Measurements from ENCODE around the gene ASB16. TPM values are rescaled to one million over a fixed set of nuclear protein-coding genes. Genes with fewer than 3 reads are reported as not detected.

Gene ASB16
- total and polyA plus RNA-seq, 2 donors (not counting 1 experiment from before 2014, with no cell fraction given) = not detected

DNA sequence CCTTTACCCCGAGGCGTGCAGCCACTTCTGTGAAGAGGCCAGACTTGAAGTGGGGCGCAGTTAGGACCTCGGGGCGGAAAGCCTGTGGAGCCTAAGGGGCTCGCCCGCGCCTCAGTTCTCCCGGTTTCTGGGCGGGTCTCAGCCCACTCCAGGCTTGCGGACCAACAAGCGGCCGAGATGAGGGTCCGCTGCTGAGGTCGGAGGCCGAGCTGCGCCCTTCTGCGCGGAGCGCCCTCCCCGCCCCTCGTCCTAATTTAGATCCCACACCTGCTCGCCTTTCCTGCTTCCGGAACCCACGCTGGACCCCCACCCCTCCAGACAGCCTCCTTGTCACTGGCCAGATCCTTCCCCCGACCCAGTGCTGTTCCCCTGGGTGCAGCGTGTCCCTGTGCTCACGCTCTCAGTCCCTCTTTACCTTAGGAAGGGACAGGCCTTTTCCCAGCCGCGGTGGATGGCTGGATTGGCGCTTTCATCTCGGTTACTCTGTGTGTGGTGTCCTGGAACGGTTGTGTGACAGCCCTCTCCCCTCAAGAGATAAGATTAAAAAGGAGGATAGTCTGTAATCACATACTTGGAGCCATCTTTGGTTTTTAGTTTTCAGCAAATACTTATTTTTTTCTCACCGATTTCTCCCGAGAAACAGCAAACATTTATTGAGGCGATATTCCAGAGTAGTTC is 30.1 kb downstream of the ASB16 start:
- Histone ChIP-seq H3K27me3 (replicated peaks in 1 of 4; ENCODE audit: control extremely low read depth in 1 of 4, control insufficient read depth in 3 of 4, insufficient read depth in 4 of 4, low read length in 3 of 4) (no peaks in the 10 kb centered on the region), H3K9ac (ENCODE audit: low read length) (peak overlapping the region; percentile 79), H2AFZ (ENCODE audit: insufficient read depth, low read depth, low read length, poor library complexity, severe bottlenecking) (peak overlapping the region; percentile 81), H3K4me1 (ENCODE audit: control insufficient read depth in 2 of 2, insufficient read depth in 2 of 2, low read length in 2 of 2) (peaks cover 30 to 43% of the 10 kb centered on the region in 2 donors), H3K9me3 (ENCODE audit: control extremely low read depth in 1 of 3, control insufficient read depth in 2 of 3, insufficient read depth in 1 of 3, low read length in 2 of 3) (no peaks in the 10 kb centered on the region), H4K20me1 (ENCODE audit: control insufficient read depth, insufficient read depth, low read length, poor library complexity, severe bottlenecking) (peaks cover 20% of the 10 kb centered on the region), H3K4me3 (ENCODE audit: control extremely low read depth in 1 of 5, extremely low read depth in 1 of 5, insufficient read depth in 1 of 5, low read depth in 2 of 5, low read length in 4 of 5) (peak overlapping the region; percentile 41 to 77 (median 72)), H3K27ac (ENCODE audit: low read length in 2 of 2) (peak overlapping the region; percentile 89 to 90), H3K36me3 (replicated peaks in 1 of 2; ENCODE audit: control extremely low read depth in 1 of 2, control insufficient read depth in 1 of 2, extremely low read depth in 1 of 2, insufficient read depth in 2 of 2, low read length in 1 of 2) (peaks cover 0 to 16% of the 10 kb centered on the region in 2 experiments), H3K79me2 (ENCODE audit: control insufficient read depth, insufficient read depth, low read length) (peaks cover 33% of the 10 kb centered on the region), H3K4me2 (replicated peaks; ENCODE audit: low read depth, low read length, poor library complexity, severe bottlenecking) (peak overlapping the region; percentile 92)
- POLR2A ChIA-PET = interaction anchor here (0.6 to 8.9 kb wide), 12 partner anchors 9 to 1075 kb away, joined by 3 to 100 read pairs (median 8); partner anchors contain the start of genes BRCA1, SLC25A39, TMUB2 and UBTF
- WGBS (ENCODE audit: insufficient coverage) = 0% methylated on average over 26 of the region's 36 CpGs
- CTCF ChIA-PET = interaction anchor here (1.3 to 5.4 kb wide), 6 partner anchors 9 to 154 kb away, joined by 3 to 44 read pairs (median 10); partner anchors contain the start of genes TMUB2 and UBTF
- no peak for DNase-seq
- Mint-ChIP-seq H3K27ac (peak overlapping the region; percentile 95), H3K4me3 (peak overlapping the region; percentile 88), H3K27me3 (no peaks in the 10 kb centered on the region), H3K4me1 (peaks cover 44% of the 10 kb centered on the region), H3K9me3 (ENCODE audit: insufficient read depth) (no peaks in the 10 kb centered on the region)
- no peak for TF ChIP-seq EZH2 (IDR thresholded peaks at IDR 0.05; ENCODE audit: borderline replicate concordance, insufficient read depth, low read depth, low read length, poor library complexity, severe bottlenecking)
- TF ChIP-seq, protein P1, sequence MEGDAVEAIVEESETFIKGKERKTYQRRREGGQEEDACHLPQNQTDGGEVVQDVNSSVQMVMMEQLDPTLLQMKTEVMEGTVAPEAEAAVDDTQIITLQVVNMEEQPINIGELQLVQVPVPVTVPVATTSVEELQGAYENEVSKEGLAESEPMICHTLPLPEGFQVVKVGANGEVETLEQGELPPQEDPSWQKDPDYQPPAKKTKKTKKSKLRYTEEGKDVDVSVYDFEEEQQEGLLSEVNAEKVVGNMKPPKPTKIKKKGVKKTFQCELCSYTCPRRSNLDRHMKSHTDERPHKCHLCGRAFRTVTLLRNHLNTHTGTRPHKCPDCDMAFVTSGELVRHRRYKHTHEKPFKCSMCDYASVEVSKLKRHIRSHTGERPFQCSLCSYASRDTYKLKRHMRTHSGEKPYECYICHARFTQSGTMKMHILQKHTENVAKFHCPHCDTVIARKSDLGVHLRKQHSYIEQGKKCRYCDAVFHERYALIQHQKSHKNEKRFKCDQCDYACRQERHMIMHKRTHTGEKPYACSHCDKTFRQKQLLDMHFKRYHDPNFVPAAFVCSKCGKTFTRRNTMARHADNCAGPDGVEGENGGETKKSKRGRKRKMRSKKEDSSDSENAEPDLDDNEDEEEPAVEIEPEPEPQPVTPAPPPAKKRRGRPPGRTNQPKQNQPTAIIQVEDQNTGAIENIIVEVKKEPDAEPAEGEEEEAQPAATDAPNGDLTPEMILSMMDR (IDR thresholded peaks at IDR 0.05) = no peak
- intact Hi-C loops (cut with micrococcal nuclease) = loop anchor here (1.0 kb wide), 6 partner anchors 10 to 148 kb away; partner anchors contain the start of genes HROB, SLC25A39 and TMUB2
- ATAC-seq (ENCODE audit: low read depth) = no peak

DNA sequence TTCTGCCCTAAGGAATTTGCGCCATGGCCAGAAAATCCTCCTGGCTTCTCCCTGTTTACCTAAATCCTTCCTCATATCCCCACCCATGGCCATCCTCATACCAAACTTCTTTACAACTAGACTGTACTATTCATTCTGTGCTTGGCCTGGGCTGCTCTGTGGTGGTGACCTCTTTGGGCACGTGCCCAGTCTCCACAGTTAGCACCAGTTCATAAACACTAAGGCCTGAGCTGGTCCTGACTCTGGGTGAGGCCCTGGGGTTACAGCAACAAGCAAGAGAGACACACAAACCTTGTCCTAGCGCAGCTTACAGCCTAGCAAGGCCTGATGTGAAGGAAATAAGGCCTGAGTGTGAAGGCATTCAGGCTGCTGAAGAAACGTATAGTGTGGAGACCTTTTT is 32.3 kb downstream of the ASB16 start:
- TF ChIP-seq, protein P1 (IDR thresholded peaks at IDR 0.05) = no peak
- no peak for TF ChIP-seq EZH2 (IDR thresholded peaks at IDR 0.05; ENCODE audit: borderline replicate concordance, insufficient read depth, low read depth, low read length, poor library complexity, severe bottlenecking)
- Mint-ChIP-seq H3K4me1 (peaks cover 40% of the 10 kb centered on the region), H3K27ac (peak overlapping the region; percentile 57), H3K27me3 (no peaks in the 10 kb centered on the region), H3K9me3 (ENCODE audit: insufficient read depth) (no peaks in the 10 kb centered on the region), H3K4me3 (peak overlapping the region; percentile 19)
- peaks cover 14% of the 10 kb centered on the region for H3K79me2 ChIP-seq (ENCODE audit: control insufficient read depth, insufficient read depth, low read length)
- H3K9ac ChIP-seq (ENCODE audit: low read length) = no peak overlapping the region
- POLR2A ChIA-PET = interaction anchor here (1.1 to 8.9 kb wide), 2 partner anchors 16 kb away, joined by 3 to 100 read pairs; partner anchors contain the start of genes TMUB2 and UBTF
- H3K27ac ChIP-seq (ENCODE audit: low read length in 2 of 2) = no peak overlapping the region
- ATAC-seq (ENCODE audit: low read depth) (no peak), DNase-seq (no peak)
- H3K4me2 ChIP-seq (replicated peaks; ENCODE audit: low read depth, low read length, poor library complexity, severe bottlenecking) = no peak overlapping the region
- no peaks in the 10 kb centered on the region for H3K9me3 ChIP-seq (ENCODE audit: control extremely low read depth in 1 of 3, control insufficient read depth in 2 of 3, insufficient read depth in 1 of 3, low read length in 2 of 3)
- CTCF ChIA-PET = interaction anchor here (0.9 to 5.4 kb wide), 12 partner anchors 7 to 152 kb away, joined by 3 to 44 read pairs (median 8); partner anchors contain the start of genes GRN, SLC25A39, TMUB2 and UBTF
- intact Hi-C loops (cut with micrococcal nuclease) = no loop called here
- H3K36me3 ChIP-seq (replicated peaks in 1 of 2; ENCODE audit: control extremely low read depth in 1 of 2, control insufficient read depth in 1 of 2, extremely low read depth in 1 of 2, insufficient read depth in 2 of 2, low read length in 1 of 2) = peaks cover 0 to 18% of the 10 kb centered on the region in 2 experiments
- WGBS (ENCODE audit: insufficient coverage) = 96% methylated on average over 4 of the region's 4 CpGs
- H3K4me1 ChIP-seq (ENCODE audit: control insufficient read depth in 2 of 2, insufficient read depth in 2 of 2, low read length in 2 of 2) = peaks cover 26 to 36% of the 10 kb centered on the region in 2 donors
- H3K27me3 ChIP-seq (replicated peaks in 1 of 4; ENCODE audit: control extremely low read depth in 1 of 4, control insufficient read depth in 3 of 4, insufficient read depth in 4 of 4, low read length in 3 of 4) = no peaks in the 10 kb centered on the region
- H2AFZ ChIP-seq (ENCODE audit: insufficient read depth, low read depth, low read length, poor library complexity, severe bottlenecking) = no peak overlapping the region
- no peak overlapping the region for H3K4me3 ChIP-seq (ENCODE audit: control extremely low read depth in 1 of 5, extremely low read depth in 1 of 5, insufficient read depth in 1 of 5, low read depth in 2 of 5, low read length in 4 of 5)
- peaks cover 18% of the 10 kb centered on the region for H4K20me1 ChIP-seq (ENCODE audit: control insufficient read depth, insufficient read depth, low read length, poor library complexity, severe bottlenecking)

All from B cell (primary cell).